SK-N-SH treated with all-trans-retinoic acid at 6 μM for 48 hours (cell line): ENCODE data around the gene RFK.

ENCODE experiments used
- ATAC-seq: fragments of 200-7000 bp; cut with Tn5 transposase; 3 replicates; pipeline ENCODE4 v1.9.1; 2020; ENCODE audit warnings: mild to moderate bottlenecking, moderate library complexity
- BACH2 ChIP-seq: fragments of 250-450 bp; sonication (Bioruptor Pico); IDR thresholded peaks from 2 replicates; pipeline ENCODE4 v1.9.0; 2021; ENCODE audit warnings: mild to moderate bottlenecking, borderline replicate concordance
- CREB5 ChIP-seq: fragments of 250-450 bp; sonication (Bioruptor Pico); IDR thresholded peaks from 2 replicates; pipeline ENCODE4 v1.5.1; 2020; ENCODE audit warnings: low read depth, mild to moderate bottlenecking, moderate library complexity
- CSDC2 ChIP-seq: fragments of 250-450 bp; sonication (Bioruptor Pico); IDR thresholded peaks from 2 replicates; pipeline ENCODE4 v1.5.0; 2020; ENCODE audit warnings: mild to moderate bottlenecking, moderate library complexity
- CSRNP3 ChIP-seq: fragments of 250-450 bp; sonication (Bioruptor Pico); IDR thresholded peaks from 2 replicates; pipeline ENCODE4 v1.5.1; 2021; ENCODE audit warnings: mild to moderate bottlenecking, moderate library complexity
- ESRRG ChIP-seq: fragments of 250-450 bp; sonication (Bioruptor Pico); IDR thresholded peaks from 2 replicates; pipeline ENCODE4 v1.6.1; 2021; ENCODE audit warnings: mild to moderate bottlenecking
- GLIS3 ChIP-seq: fragments of 250-450 bp; sonication (Bioruptor Pico); IDR thresholded peaks from 2 replicates; pipeline ENCODE4 v1.5.0; 2020; ENCODE audit warnings: mild to moderate bottlenecking, moderate library complexity
- OSR1 ChIP-seq: fragments of 250-450 bp; sonication (Bioruptor Pico); IDR thresholded peaks from 2 replicates; pipeline ENCODE4 v1.8.0; 2022; ENCODE audit warnings: moderate library complexity, mild to moderate bottlenecking, inconsistent platforms
- PATZ1 ChIP-seq: fragments of 250-450 bp; sonication (Bioruptor Pico); IDR thresholded peaks from 2 replicates; pipeline ENCODE4 v1.8.0; 2020; ENCODE audit warnings: mild to moderate bottlenecking, moderate library complexity, borderline replicate concordance
- POU6F1 ChIP-seq: fragments of 250-450 bp; sonication (Bioruptor Pico); IDR thresholded peaks from 2 replicates; pipeline ENCODE4 v1.8.0; 2021; ENCODE audit warnings: low read depth, mild to moderate bottlenecking, moderate library complexity, borderline replicate concordance
- PPARA ChIP-seq: fragments of 250-450 bp; sonication (Bioruptor Pico); IDR thresholded peaks from 2 replicates; pipeline ENCODE4 v1.5.0; 2020; ENCODE audit warnings: mild to moderate bottlenecking, borderline replicate concordance
- RARB ChIP-seq: fragments of 250-450 bp; sonication (Bioruptor Pico); IDR thresholded peaks from 2 replicates; pipeline ENCODE4 v1.8.0; 2021; ENCODE audit warnings: mild to moderate bottlenecking, moderate library complexity
- SNAI2 ChIP-seq: fragments of 250-450 bp; sonication (Bioruptor Pico); IDR thresholded peaks from 2 replicates; pipeline ENCODE4 v1.5.0; 2020; ENCODE audit warnings: mild to moderate bottlenecking, moderate library complexity
- TCF4 ChIP-seq: fragments of 250-450 bp; sonication (Bioruptor Pico); IDR thresholded peaks from 2 replicates; pipeline ENCODE4 v1.8.0; 2021; ENCODE audit warnings: mild to moderate bottlenecking, moderate library complexity, borderline replicate concordance
- TSHZ2 ChIP-seq: fragments of 250-450 bp; sonication (Bioruptor Pico); IDR thresholded peaks from 2 replicates; pipeline ENCODE4 v1.5.0; 2020; ENCODE audit warnings: mild to moderate bottlenecking, moderate library complexity
- ZFP3 ChIP-seq: fragments of 250-450 bp; sonication (Bioruptor Pico); IDR thresholded peaks from 2 replicates; pipeline ENCODE4 v1.5.0; 2020; ENCODE audit warnings: mild to moderate bottlenecking, moderate library complexity
- ZFP30 ChIP-seq: fragments of 450-650 bp; formaldehyde crosslinking; IDR thresholded peaks from 2 replicates; pipeline ENCODE4 v1.5.0; 2022; ENCODE audit warnings: mild to moderate bottlenecking, moderate library complexity
- ZNF565 ChIP-seq: fragments of 450-650 bp; formaldehyde crosslinking; conservative IDR thresholded peaks from 2 replicates; pipeline ENCODE4 v1.5.0; 2020; ENCODE audit warnings: low read depth, mild to moderate bottlenecking, moderate library complexity
- ZNF70 ChIP-seq: fragments of 450-650 bp; formaldehyde crosslinking; IDR thresholded peaks from 2 replicates; pipeline ENCODE4 v1.5.0; 2020; ENCODE audit warnings: mild to moderate bottlenecking, moderate library complexity
- ZNF8 ChIP-seq: fragments of 450-650 bp; formaldehyde crosslinking; IDR thresholded peaks from 2 replicates; pipeline ENCODE4 v1.5.0; 2020; ENCODE audit warnings: mild to moderate bottlenecking, moderate library complexity

RFK gene

GRCh38 chr9:76401580-76402354 is 7.5 kb upstream of the RFK start:
- TF ChIP-seq TCF4 (CRISPR knock-in tag): no peak
- no peak for ATAC-seq

- no peak for TF ChIP-seq ZNF565
- no peak for TF ChIP-seq SNAI2
- no peak for TF ChIP-seq TSHZ2
- TF ChIP-seq CSRNP3 (CRISPR knock-in tag): no peak
- TF ChIP-seq OSR1 (CRISPR knock-in tag): no peak
- TF ChIP-seq POU6F1 (CRISPR knock-in tag): no peak
- TF ChIP-seq ZFP3 (CRISPR knock-in tag): no peak
- TF ChIP-seq ZNF70: no peak
- TF ChIP-seq BACH2: no peak
- no peak for TF ChIP-seq ESRRG
- TF ChIP-seq CSDC2 (CRISPR knock-in tag): no peak
- no peak for TF ChIP-seq RARB
- ATAC-seq: no peak
These were observed 7.0 kb upstream of the RFK start for GRCh38 chr9:76401176-76401575.

- no peak for TF ChIP-seq RARB
- no peak for TF ChIP-seq PATZ1 (CRISPR knock-in tag)
- no peak for TF ChIP-seq ZFP3 (CRISPR knock-in tag)
- no peak for TF ChIP-seq ZNF70
- no peak for TF ChIP-seq ZNF8
- no peak for TF ChIP-seq ZNF565
- TF ChIP-seq CSDC2 (CRISPR knock-in tag): no peak
- no peak for TF ChIP-seq OSR1 (CRISPR knock-in tag)
- no peak for TF ChIP-seq TCF4 (CRISPR knock-in tag)
- TF ChIP-seq ZFP30 (CRISPR knock-in tag): no peak
- no peak for TF ChIP-seq PPARA
- TF ChIP-seq CREB5 (CRISPR knock-in tag): no peak
- TF ChIP-seq ESRRG: no peak
- TF ChIP-seq GLIS3 (CRISPR knock-in tag): no peak
- no peak for ATAC-seq
These were observed 6.4 kb upstream of the RFK start for GRCh38 chr9:76400534-76401096.

- peak; percentile 31; the same call in 1 of the 3 replicates for ATAC-seq
- no peak for TF ChIP-seq TCF4 (CRISPR knock-in tag)
- no peak for TF ChIP-seq CREB5 (CRISPR knock-in tag)
- no peak for TF ChIP-seq POU6F1 (CRISPR knock-in tag)
- TF ChIP-seq PATZ1 (CRISPR knock-in tag): no peak
- no peak for TF ChIP-seq CSDC2 (CRISPR knock-in tag)
These were observed 5.6 kb upstream of the RFK start for GRCh38 chr9:76399856-76400255.
